NCI-H2227 treated with DMSO at 0.1 percent for 48 hours (cell line): Measurements from ENCODE around the gene LRRC46.

ENCODE experiments used
- DNase-seq: peaks from one replicate; lab custom pipeline; 2025; lab: John Stamatoyannopoulos, UW

Gene LRRC46

DNA sequence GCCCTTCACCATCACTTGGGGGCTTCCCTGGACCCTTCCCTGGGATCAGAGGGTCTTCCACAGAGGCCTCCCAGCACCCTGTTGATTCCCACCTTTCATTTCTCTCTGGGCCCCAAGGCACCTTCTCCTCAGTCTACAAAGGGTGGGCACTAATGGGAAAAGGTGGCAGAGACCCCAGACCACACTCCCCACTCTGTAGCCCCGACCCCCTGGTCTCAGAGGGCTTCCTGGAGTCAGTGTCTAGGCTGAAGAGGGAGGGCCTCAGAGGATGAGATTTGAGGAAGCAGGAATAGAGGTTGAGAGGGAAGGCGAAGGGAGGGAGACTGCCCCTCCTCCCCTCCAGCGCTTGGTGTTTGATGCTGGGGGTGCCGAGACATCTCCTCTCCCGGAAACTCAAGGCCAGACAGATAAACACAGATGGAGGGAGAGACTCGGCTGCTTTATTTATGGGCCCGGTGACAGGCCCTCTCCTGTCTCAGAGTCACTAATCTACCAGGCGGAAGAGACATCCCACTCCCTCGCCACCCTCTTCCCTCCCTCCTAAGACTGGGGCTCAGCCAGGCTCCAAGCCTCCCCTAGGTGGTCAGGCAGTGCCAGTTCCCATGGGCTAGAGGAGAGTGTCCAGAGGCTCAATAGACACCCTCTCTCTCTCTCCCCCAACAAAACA, 46.0 kb downstream of the LRRC46 start:
- no peak for DNase-seq

DNA sequence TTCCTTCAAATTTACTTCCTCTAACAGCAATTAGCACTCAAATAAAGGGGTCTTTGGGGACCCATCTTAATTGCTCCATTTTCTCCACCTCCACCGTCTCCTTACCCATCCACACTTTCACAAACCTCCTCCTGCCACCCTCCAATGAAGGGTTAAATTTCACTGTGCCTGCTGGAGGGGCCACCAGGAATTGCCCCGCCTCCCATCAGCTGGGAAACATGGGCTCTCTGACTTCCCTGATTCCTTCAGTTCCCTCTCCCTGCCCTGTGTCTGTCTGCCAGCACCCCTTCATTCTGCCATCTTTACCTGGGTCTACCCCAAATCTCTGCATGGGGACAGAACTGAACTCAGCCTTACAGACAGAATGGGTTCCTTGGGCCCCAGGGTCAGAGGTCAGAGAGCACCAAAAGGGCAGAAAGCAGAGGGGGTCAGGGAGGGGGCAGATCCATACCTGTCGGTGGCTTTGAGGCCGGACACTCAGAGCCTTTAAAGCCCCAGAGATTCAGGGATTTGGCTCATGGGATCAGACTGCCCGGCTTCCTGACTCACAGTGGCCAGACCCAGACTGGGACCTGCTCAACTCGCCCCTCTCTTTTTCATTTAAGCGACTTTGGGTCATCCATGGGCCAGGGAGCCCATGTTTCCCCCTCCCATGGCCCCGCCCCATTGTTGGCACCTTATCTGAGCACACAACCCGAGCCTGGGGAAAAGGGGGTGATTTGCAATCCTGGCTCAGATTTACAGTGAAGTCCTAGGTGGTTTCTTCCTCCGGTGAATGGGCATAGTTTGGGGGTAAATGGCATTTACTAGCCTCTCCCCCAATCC, 46.9 kb downstream of the LRRC46 start:
- no peak for DNase-seq

DNA sequence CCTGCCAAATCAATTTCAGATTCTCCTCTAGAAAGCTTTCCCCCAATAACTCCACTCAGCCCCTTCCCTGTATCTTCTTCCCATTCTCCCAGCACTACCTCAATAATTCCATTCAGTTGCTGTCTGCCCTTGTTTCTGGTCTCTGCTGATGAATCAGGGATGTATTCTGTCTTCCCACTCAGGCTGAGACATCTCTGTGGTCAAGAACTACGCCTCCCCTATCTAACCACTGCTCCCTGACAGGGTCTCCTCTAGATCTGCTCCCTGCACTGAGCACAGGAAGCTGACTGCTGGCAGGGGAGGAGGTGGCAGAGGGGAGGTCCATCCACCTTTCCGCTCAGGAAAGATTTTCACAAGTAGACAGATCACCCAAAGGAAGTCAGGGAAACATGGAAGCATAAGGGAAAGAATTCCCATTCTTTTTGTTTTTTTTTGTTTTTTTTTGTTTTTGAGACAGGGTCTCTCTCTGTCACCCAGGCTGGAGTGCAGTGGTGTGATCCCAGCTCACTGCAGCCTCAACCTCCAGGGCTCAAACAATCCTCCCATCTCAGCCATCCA, 47.6 kb downstream of the LRRC46 start:
- DNase-seq: no peak

DNA sequence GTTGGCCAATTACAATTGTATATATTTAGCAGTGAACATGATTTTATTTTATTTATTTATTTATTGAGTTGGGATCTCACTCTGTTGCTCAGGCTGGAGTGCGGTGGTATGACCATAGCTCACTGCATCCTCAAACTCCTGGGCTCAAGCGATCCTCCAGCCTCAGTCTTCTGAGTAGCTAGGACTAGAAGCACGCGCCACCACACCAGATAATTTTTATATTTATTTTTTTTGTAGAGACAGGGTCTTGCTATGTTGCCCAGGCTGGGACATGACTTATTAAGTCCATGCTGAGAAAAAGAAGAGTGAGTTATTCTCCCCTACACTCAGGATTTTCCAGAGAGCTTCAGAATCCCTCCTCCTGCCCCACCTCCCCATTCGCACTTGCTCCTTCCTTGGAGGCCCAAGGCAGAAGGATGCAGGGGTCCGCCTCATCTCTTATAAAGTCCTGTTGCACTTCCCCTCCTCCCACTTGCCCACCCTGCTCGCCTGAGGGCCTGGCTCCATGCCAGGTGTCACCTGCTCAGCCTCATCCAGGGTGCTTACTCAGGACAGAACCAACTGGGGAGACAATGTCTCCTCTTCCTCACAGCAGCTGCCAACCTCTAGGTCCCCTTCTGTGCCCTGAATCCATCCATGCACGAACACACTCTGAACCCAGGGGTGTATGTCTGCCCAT, 48.4 kb downstream of the LRRC46 start:
- no peak for DNase-seq

DNA sequence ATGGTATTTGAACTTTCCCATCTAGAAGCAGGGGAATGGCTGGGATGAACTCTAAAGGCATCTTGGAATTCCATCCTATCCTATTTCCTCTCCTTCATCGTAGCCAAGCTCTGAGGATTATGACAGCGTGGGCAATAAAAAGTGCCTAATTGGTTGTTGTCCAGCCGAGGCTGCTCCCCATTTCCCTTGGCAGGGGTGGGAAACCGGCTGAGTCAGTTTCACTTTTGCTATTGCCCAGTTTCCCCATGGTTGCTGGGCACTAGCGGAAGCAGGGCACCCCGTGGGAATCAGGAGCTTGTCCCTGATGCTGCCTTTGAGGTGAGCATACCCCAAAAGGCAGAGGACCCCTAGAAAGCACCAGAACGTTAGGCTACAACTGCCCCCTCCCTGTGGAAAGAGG, 50.8 kb downstream of the LRRC46 start:
- no peak for DNase-seq

- no peak for DNase-seq
Measured at GRCh38 chr17:47882695-47883588, 51.5 kb downstream of the LRRC46 start.

DNA sequence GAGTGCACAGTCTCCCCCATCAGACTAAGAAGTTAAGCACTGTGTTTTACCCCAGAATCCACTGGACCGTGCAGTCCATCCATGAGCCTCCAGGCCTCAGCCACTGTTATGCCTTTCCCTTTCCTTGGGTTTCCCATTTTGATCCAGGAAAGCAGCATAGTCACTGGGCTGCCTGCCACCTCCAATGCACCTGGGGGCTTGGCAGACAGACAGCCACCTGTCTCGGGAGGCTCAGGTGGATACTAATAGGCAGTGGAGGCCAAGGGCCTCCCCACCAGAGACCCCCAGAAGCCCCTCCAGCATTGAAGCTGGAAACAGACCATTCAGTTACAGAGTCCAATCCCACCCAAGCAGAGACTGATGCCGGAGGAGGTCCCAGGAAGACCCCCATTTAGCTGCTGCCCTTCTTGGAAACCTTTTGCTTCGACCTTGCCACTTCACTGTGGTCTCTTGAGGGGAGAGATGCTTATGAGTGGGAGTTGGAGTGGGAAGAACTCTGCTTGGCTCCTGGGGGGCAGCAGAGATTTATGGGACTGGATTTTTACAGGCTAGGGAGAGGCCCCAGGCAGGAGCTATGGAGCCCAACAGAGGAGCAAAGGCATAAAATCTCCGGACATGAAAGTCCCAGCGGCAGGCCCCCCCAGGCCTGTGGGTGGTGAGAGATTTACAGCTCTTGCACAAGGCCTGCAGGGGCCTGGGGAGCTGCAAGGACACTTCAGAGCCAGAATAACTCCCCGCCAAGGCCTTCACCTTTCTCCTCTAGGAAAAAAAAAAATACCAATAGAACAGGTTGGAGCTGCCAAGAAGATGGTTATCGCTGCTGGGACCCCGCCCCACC, 52.3 kb downstream of the LRRC46 start:
- DNase-seq: no peak

DNA sequence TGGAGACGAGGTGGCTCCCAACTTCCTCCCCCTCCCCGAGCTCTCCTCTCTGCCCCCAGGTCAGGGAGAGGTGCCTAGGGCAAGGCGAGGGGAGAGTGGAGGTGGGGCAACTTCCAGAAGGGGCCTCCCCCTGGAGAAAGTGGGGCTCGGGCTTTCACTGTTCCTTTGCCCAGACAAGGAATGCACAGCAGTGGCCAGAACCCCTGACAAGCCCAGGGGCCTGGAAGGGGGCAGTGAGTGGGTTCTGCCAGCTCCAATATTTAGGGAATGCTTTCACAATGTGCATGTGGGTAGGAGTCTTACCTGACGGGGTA, 52.9 kb downstream of the LRRC46 start:
- DNase-seq: no peak

- DNase-seq: no peak
Measured at GRCh38 chr17:47884905-47885730, 53.6 kb downstream of the LRRC46 start.
